K562 (cell line): Measurements from ENCODE around the gene C2. TPM values are rescaled to one million over a fixed set of nuclear protein-coding genes. Genes with fewer than 3 reads are reported as not detected.

Experiments used
- FOXP1 ChIP-seq: sonication (generic); formaldehyde crosslinking; IDR thresholded peaks from 2 replicates; pipeline ENCODE4 v1.8.0; 2022; ENCODE audit warnings: mild to moderate bottlenecking, missing genetic modification reagents
- GABPB1 ChIP-seq: sonication (generic); formaldehyde crosslinking; IDR thresholded peaks from 2 replicates; pipeline ENCODE4 v1.8.0; 2022; ENCODE audit warnings: mild to moderate bottlenecking, missing genetic modification reagents
- HIVEP1 ChIP-seq: fragments of 250-450 bp; sonication (Bioruptor Pico); IDR thresholded peaks from 2 replicates; pipeline ENCODE4 v1.4.0; 2020; ENCODE audit warnings: mild to moderate bottlenecking
- POU5F1 ChIP-seq: fragments of 150-350 bp; IDR thresholded peaks from 2 replicates; pipeline ENCODE4 v1.6.1; 2014; ENCODE audit warnings: borderline replicate concordance, low read length, low read depth, mild to moderate bottlenecking; ENCODE audit not compliant: partially characterized antibody
- ZKSCAN1 ChIP-seq: fragments of 150-350 bp; IDR thresholded peaks from 2 replicates; pipeline ENCODE4 v1.6.1; 2016; ENCODE audit warnings: low read depth, low read length
- ZNF175 ChIP-seq: fragments of 200-800 bp; sonication (Bioruptor generic); IDR thresholded peaks from 2 replicates; pipeline ENCODE4 v1.6.1; 2016; ENCODE audit warnings: low read depth, mild to moderate bottlenecking, missing genetic modification characterization, missing compliant biosample characterization
- ZNF384 ChIP-seq: IDR thresholded peaks from 2 replicates; pipeline ENCODE4 v1.6.1; 2012; ENCODE audit warnings: low read depth, low read length, improper control_type of control experiment
- ZNF766 ChIP-seq: fragments of 200-800 bp; sonication (Bioruptor generic); conservative IDR thresholded peaks from 2 replicates; pipeline ENCODE4 v1.6.1; 2016; ENCODE audit warnings: missing genetic modification characterization, missing compliant biosample characterization
- polyA plus RNA-seq, 8 experiments: library from polyadenylated mRNA; depleted of rRNA in 4 of 8; stranded (reverse) in 5 of 8; unstranded in 3 of 8; fragments of >200 nt; fragmentation: Nextera tagmentation in 2 of 8; fragmentation: Illumina TruSeq in 1 of 8; extraction: Ambion mirVana in 2 of 8; extraction: Trizol in 1 of 8; gene quantifications; 2 replicates each; pipeline versions ENCODE4 v1.2.1 to v1.2.3, GENCODE V29; 2011 to 2014; ENCODE audit warnings: inconsistent platforms in 1 of 8, missing spikeins in 1 of 8
- total RNA-seq, 7 experiments: library from RNA; depleted of rRNA in 6 of 7; stranded (reverse); fragments of >200 nt in 6 of 7; fragmentation: Illumina TruSeq in 2 of 7; extraction: Trizol in 2 of 7; gene quantifications; 2 replicates each; pipeline versions ENCODE4 v1.2.1 to v1.2.3, GENCODE V29; 2011 to 2021; ENCODE audit warnings: low replicate concordance in 1 of 7
- TF ChIP-seq, protein P1 (sequence below): fragments of 450-650 bp; IDR thresholded peaks from 2 replicates; pipeline ENCODE4 v1.6.1; 2016; ENCODE audit warnings: mild to moderate bottlenecking, moderate library complexity
- TF ChIP-seq, protein P2 (sequence below): fragments of 450-650 bp; IDR thresholded peaks from 2 replicates; pipeline ENCODE4 v1.6.1; 2016; ENCODE audit warnings: borderline replicate concordance
- TF ChIP-seq, protein P3 (sequence below), 2 experiments: fragments of 450-650 bp in 1 of 2; sonication (generic) in 1 of 2; formaldehyde crosslinking; conservative IDR thresholded peaks; 2 replicates each; pipeline versions ENCODE4 v1.4.0 to v1.8.1; 2020 to 2022; ENCODE audit warnings: mild to moderate bottlenecking in 1 of 2, missing genetic modification reagents in 1 of 2

The C2 gene
- total and polyA plus RNA-seq, 9 of the 15 experiments (the other 6 are each of a cell fraction or from before 2014, with no cell fraction given), result 0.05 to 1.1 (median 0.39) TPM; not detected in 1

DNA sequence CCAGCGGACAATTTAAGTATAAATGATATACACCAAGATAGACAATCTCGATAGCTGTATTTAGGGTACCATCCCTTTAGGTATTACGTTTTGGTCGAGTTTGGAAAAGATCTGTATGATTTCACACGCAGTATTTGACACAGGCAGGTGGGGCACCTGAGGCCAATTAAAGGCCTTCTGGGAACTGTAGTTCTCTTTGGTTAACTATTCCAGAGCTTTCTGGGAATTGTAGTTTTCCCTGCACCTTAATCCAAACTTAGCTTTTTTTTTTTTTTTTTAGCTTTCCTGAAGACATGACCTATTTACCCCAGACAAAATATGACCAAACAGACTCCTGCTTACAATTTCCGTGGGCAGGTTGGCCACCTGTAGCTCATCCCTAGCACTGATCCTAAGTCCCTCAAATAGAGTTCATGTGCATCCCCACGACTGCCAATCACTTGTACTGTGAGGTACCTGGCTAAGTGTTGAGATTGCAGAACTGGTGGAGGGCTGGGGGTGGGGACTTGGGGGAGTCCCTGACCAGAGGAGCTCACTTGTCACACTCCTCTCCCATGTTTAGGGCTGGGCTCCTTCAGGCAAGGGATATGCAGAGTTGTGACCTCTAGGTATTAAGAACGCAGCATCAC, 29.0 kb upstream of the C2 start (continued):
- TF ChIP-seq, protein P1, sequence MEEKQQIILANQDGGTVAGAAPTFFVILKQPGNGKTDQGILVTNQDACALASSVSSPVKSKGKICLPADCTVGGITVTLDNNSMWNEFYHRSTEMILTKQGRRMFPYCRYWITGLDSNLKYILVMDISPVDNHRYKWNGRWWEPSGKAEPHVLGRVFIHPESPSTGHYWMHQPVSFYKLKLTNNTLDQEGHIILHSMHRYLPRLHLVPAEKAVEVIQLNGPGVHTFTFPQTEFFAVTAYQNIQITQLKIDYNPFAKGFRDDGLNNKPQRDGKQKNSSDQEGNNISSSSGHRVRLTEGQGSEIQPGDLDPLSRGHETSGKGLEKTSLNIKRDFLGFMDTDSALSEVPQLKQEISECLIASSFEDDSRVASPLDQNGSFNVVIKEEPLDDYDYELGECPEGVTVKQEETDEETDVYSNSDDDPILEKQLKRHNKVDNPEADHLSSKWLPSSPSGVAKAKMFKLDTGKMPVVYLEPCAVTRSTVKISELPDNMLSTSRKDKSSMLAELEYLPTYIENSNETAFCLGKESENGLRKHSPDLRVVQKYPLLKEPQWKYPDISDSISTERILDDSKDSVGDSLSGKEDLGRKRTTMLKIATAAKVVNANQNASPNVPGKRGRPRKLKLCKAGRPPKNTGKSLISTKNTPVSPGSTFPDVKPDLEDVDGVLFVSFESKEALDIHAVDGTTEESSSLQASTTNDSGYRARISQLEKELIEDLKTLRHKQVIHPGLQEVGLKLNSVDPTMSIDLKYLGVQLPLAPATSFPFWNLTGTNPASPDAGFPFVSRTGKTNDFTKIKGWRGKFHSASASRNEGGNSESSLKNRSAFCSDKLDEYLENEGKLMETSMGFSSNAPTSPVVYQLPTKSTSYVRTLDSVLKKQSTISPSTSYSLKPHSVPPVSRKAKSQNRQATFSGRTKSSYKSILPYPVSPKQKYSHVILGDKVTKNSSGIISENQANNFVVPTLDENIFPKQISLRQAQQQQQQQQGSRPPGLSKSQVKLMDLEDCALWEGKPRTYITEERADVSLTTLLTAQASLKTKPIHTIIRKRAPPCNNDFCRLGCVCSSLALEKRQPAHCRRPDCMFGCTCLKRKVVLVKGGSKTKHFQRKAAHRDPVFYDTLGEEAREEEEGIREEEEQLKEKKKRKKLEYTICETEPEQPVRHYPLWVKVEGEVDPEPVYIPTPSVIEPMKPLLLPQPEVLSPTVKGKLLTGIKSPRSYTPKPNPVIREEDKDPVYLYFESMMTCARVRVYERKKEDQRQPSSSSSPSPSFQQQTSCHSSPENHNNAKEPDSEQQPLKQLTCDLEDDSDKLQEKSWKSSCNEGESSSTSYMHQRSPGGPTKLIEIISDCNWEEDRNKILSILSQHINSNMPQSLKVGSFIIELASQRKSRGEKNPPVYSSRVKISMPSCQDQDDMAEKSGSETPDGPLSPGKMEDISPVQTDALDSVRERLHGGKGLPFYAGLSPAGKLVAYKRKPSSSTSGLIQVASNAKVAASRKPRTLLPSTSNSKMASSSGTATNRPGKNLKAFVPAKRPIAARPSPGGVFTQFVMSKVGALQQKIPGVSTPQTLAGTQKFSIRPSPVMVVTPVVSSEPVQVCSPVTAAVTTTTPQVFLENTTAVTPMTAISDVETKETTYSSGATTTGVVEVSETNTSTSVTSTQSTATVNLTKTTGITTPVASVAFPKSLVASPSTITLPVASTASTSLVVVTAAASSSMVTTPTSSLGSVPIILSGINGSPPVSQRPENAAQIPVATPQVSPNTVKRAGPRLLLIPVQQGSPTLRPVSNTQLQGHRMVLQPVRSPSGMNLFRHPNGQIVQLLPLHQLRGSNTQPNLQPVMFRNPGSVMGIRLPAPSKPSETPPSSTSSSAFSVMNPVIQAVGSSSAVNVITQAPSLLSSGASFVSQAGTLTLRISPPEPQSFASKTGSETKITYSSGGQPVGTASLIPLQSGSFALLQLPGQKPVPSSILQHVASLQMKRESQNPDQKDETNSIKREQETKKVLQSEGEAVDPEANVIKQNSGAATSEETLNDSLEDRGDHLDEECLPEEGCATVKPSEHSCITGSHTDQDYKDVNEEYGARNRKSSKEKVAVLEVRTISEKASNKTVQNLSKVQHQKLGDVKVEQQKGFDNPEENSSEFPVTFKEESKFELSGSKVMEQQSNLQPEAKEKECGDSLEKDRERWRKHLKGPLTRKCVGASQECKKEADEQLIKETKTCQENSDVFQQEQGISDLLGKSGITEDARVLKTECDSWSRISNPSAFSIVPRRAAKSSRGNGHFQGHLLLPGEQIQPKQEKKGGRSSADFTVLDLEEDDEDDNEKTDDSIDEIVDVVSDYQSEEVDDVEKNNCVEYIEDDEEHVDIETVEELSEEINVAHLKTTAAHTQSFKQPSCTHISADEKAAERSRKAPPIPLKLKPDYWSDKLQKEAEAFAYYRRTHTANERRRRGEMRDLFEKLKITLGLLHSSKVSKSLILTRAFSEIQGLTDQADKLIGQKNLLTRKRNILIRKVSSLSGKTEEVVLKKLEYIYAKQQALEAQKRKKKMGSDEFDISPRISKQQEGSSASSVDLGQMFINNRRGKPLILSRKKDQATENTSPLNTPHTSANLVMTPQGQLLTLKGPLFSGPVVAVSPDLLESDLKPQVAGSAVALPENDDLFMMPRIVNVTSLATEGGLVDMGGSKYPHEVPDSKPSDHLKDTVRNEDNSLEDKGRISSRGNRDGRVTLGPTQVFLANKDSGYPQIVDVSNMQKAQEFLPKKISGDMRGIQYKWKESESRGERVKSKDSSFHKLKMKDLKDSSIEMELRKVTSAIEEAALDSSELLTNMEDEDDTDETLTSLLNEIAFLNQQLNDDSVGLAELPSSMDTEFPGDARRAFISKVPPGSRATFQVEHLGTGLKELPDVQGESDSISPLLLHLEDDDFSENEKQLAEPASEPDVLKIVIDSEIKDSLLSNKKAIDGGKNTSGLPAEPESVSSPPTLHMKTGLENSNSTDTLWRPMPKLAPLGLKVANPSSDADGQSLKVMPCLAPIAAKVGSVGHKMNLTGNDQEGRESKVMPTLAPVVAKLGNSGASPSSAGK, result no peak
- TF ChIP-seq ZKSCAN1 (no peak), FOXP1 (CRISPR knock-in tag) (no peak), POU5F1 (no peak), GABPB1 (CRISPR knock-in tag) (0 out of 2 replicates have a peak, but pooled peaks have one; percentile 23), ZNF384 (peak; percentile 95), ZNF175 (0 out of 2 replicates have a peak, but pooled peaks have one; percentile 35), ZNF766 (CRISPR knock-in tag) (peak; percentile 81), HIVEP1 (CRISPR knock-in tag) (no peak)
- TF ChIP-seq, protein P2, sequence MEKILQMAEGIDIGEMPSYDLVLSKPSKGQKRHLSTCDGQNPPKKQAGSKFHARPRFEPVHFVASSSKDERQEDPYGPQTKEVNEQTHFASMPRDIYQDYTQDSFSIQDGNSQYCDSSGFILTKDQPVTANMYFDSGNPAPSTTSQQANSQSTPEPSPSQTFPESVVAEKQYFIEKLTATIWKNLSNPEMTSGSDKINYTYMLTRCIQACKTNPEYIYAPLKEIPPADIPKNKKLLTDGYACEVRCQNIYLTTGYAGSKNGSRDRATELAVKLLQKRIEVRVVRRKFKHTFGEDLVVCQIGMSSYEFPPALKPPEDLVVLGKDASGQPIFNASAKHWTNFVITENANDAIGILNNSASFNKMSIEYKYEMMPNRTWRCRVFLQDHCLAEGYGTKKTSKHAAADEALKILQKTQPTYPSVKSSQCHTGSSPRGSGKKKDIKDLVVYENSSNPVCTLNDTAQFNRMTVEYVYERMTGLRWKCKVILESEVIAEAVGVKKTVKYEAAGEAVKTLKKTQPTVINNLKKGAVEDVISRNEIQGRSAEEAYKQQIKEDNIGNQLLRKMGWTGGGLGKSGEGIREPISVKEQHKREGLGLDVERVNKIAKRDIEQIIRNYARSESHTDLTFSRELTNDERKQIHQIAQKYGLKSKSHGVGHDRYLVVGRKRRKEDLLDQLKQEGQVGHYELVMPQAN, result peak; percentile 20; the same call in 1 of the 2 replicates
- TF ChIP-seq, protein P3, sequence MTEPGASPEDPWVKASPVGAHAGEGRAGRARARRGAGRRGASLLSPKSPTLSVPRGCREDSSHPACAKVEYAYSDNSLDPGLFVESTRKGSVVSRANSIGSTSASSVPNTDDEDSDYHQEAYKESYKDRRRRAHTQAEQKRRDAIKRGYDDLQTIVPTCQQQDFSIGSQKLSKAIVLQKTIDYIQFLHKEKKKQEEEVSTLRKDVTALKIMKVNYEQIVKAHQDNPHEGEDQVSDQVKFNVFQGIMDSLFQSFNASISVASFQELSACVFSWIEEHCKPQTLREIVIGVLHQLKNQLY (CRISPR knock-in tag; conservative IDR thresholded peaks at IDR 0.05), result no peak; a peak in 1 of 4 replicates
